CD4-positive, alpha-beta T cell (primary cell): ENCODE measurements around the gene NOL12. TPM values are rescaled to one million over a fixed set of nuclear protein-coding genes. Genes with fewer than 3 reads are reported as not detected.

Source experiments
- ATAC-seq: fragments of 200-7000 bp; cut with Tn5 transposase; one replicate; pipeline ENCODE4 v1.10.0; 2022; ENCODE audit warnings: mild to moderate bottlenecking; ENCODE audit not compliant: poor library complexity
- CTCF ChIA-PET: fragments of 350-600 bp; sonication (Branson Sonifier 250); formaldehyde crosslinking; loops from one replicate; lab custom pipeline; 2021; ENCODE audit warnings: antibody characterized with exemption, inconsistent platforms; lab: Charles Lee
- POLR2A ChIA-PET: fragments of 350-600 bp; sonication (Branson Sonifier 250); formaldehyde crosslinking; loops from one replicate; lab custom pipeline; 2021; ENCODE audit warnings: antibody characterized with exemption, inconsistent platforms; lab: Charles Lee
- DNase-seq, 14 experiments: peaks; one replicate each; pipeline ENCODE4 v3.0.0-alpha.2; 2013 to 2020; ENCODE audit warnings: mixed read lengths in 2 of 14
- H3K27ac ChIP-seq, 2 donors: one replicate each; pipeline versions ENCODE4 v1.5.1 to v1.7.0; 2013; ENCODE audit warnings: low read length in 2 of 2, low read depth in 1 of 2, mild to moderate bottlenecking in 1 of 2
- H3K27me3 ChIP-seq, 2 experiments: 1 replicate in 1 of 2; 2 replicates in 1 of 2; pipeline versions ENCODE4 v1.6.1 to v1.7.0; 2013; ENCODE audit warnings: low read length in 2 of 2, control low read depth in 1 of 2, mild to moderate bottlenecking in 1 of 2, moderate library complexity in 1 of 2; ENCODE audit not compliant: insufficient read depth in 2 of 2, control insufficient read depth in 1 of 2
- H3K36me3 ChIP-seq: one replicate; pipeline ENCODE4 v1.6.1; 2013; ENCODE audit warnings: low read length, control low read depth; ENCODE audit not compliant: insufficient read depth
- H3K4me1 ChIP-seq: one replicate; pipeline ENCODE4 v1.6.1; 2013; ENCODE audit warnings: low read length, control low read depth; ENCODE audit not compliant: insufficient read depth
- H3K4me3 ChIP-seq: one replicate; pipeline ENCODE4 v1.5.1; 2013; ENCODE audit warnings: mild to moderate bottlenecking, low read length, moderate library complexity
- H3K9me3 ChIP-seq, 2 experiments: 1 replicate in 1 of 2; 2 replicates in 1 of 2; pipeline versions ENCODE4 v1.6.1 to v1.7.0; 2013; ENCODE audit warnings: low read length in 2 of 2, mild to moderate bottlenecking in 2 of 2, control low read depth in 1 of 2, moderate library complexity in 1 of 2; ENCODE audit not compliant: control insufficient read depth in 1 of 2, insufficient read depth in 1 of 2
- H3K27ac Mint-ChIP-seq: one replicate; pipeline ENCODE4 v1.8.0; 2020; ENCODE audit warnings: mixed read lengths
- H3K27me3 Mint-ChIP-seq: one replicate; pipeline ENCODE4 v1.8.0; 2021; ENCODE audit warnings: mixed read lengths
- H3K36me3 Mint-ChIP-seq: one replicate; pipeline ENCODE4 v1.8.0; 2021; ENCODE audit warnings: low read depth, mixed read lengths
- H3K4me1 Mint-ChIP-seq: one replicate; pipeline ENCODE4 v1.8.0; 2021; ENCODE audit warnings: low read depth, mixed read lengths
- H3K4me3 Mint-ChIP-seq: one replicate; pipeline ENCODE4 v1.8.0; 2020; ENCODE audit warnings: mild to moderate bottlenecking, mixed read lengths
- H3K9me3 Mint-ChIP-seq: one replicate; pipeline ENCODE4 v1.8.0; 2020; ENCODE audit warnings: mixed read lengths
- CTCF ChIP-seq: fragments of 200-600 bp; IDR thresholded peaks from one replicate; pipeline ENCODE4 v1.8.0; 2022; ENCODE audit warnings: antibody characterized with exemption, mild to moderate bottlenecking
- intact Hi-C, 2 experiments: fragments of 100-400 bp; cut with DNase I in 1 of 2; cut with micrococcal nuclease in 1 of 2; formaldehyde crosslinking; loops; one replicate each; pipeline versions ENCODE4 v1.15.1 to v1.9.0; 2023 to 2025; cut with DNase I, micrococcal nuclease
- total RNA-seq, 174 experiments: library from RNA in 2 of 174; stranded (reverse) in 2 of 174; gene quantifications; one replicate each; pipeline ENCODE4 v1.2.3 and lab custom pipeline; 2021 to 2026

The NOL12 gene
- total RNA-seq, 2 experiments from 2014 or later: 24.3 to 26.2 TPM

DNA sequence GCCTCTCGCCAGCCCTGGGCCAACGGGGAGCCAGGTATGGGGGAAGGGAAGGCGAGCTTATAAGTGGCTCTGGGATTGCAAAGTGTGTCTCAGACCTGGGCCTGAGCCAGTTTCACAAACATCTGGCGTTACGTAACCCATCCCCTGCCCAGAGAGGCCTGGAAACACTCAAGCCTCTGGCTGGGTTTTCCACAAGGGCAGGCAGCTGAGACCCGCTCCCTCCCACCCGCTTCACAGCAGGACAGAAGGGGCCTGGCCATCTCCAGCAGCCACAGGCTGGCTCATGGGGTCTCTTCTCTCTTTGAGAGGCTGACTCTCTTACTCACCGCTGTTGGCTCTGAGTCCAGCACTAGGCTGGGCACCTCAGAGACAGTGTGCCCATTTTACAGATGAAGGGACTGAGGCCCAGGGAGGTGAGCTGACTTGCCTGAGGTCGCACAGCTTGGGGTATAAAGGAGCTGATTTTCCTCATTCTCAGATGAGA, 55.2 kb downstream of the NOL12 start:
- no peaks in the 10 kb centered on the region for H3K9me3 ChIP-seq
- ATAC-seq: no peak
- H3K4me1 ChIP-seq: peaks cover 12% of the 10 kb centered on the region
- no peak for TF ChIP-seq CTCF
- no peak overlapping the region for H3K27ac ChIP-seq
- H3K27me3 ChIP-seq: no peaks in the 10 kb centered on the region
- Mint-ChIP-seq H3K9me3 (no peaks in the 10 kb centered on the region), H3K4me1 (peaks cover 12% of the 10 kb centered on the region), H3K27ac (no peak overlapping the region), H3K27me3 (no peaks in the 10 kb centered on the region), H3K4me3 (peak overlapping the region; percentile 11), H3K36me3 (peaks cover 4% of the 10 kb centered on the region)
- peak in 3 of 14 experiments; percentile 5 to 53 (median 50) for DNase-seq
- ChIA-PET CTCF (no interaction called here), POLR2A (no interaction called here)
- no peak overlapping the region for H3K4me3 ChIP-seq
- intact Hi-C loops: no loop called here
- H3K36me3 ChIP-seq: no peaks in the 10 kb centered on the region

DNA sequence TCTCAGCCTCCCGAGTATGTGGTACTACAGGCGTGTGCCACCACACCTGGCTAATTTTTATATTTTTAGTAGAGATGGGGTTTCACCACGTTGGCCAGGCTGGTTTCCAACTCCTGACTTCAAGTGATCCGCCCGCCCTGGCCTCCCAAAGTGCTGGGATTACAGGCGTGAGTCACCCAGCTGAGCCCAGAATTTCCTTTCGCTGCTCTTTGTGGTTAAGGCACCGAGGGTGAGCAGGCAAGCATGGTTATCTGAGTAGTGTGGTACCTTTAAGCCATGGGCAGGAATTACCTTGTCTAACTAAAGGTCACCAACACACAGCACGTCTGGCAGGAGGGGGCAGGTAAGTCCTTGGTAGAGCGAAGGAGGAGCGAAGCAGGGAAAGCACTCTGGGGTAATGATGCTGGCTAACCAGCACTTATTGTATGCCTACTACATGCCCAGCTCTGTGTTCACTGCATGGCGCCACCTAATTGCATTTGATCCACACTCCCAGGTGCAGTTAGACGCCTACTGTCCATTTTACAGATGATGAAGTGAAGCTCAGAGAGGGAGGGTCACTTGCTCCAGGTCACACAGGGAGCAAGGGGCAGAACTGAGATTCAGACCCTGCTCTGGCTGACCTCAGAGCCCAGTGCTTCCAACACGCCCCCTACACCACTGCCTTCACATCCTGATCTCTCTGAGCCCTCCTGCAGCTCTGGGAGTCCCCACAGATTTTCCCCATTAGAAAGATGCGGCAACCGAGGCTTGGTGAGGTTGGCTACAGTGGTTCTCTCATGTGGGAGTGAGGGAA, 56.4 kb downstream of the NOL12 start:
- no peaks in the 10 kb centered on the region for H3K36me3 ChIP-seq
- TF ChIP-seq CTCF: no peak
- H3K27ac ChIP-seq: no peak overlapping the region
- peaks cover 16% of the 10 kb centered on the region for H3K4me1 Mint-ChIP-seq
- H3K4me3 ChIP-seq: no peak overlapping the region
- ChIA-PET CTCF (interaction anchor here (0.6 kb wide), 1 partner anchor 40 kb away, joined by 4 read pairs; no protein-coding TSS in a partner anchor), POLR2A (no interaction called here)
- H3K27me3 ChIP-seq: no peaks in the 10 kb centered on the region
- intact Hi-C loops: no loop called here
- no peaks in the 10 kb centered on the region for H3K27me3 Mint-ChIP-seq
- no peaks in the 10 kb centered on the region for H3K9me3 Mint-ChIP-seq
- ATAC-seq (no peak), DNase-seq (peak in 2 of 14 experiments; percentile 32 to 42)
- no peak overlapping the region for H3K27ac Mint-ChIP-seq
- H3K4me3 Mint-ChIP-seq: peak overlapping the region; percentile 34
- H3K36me3 Mint-ChIP-seq: peaks cover 4% of the 10 kb centered on the region
- peaks cover 25% of the 10 kb centered on the region for H3K4me1 ChIP-seq
- H3K9me3 ChIP-seq: no peaks in the 10 kb centered on the region

Other genes with a start within 250 kb of the NOL12 start
- 10 to 100 TPM; 85.1 to 89.9 TPM for gene MFNG, start 200.0 kb upstream of the NOL12 start, total RNA-seq
- under 1 TPM; 0.20 to 0.63 TPM for gene CARD10, start 166.9 kb upstream of the NOL12 start, total RNA-seq
- gene CDC42EP1, start 125.9 kb upstream of the NOL12 start, total RNA-seq: not detected
- gene LGALS2, start 106.3 kb upstream of the NOL12 start, total RNA-seq: 1 to 10 TPM; 2.6 to 3.0 TPM
- 10 to 100 TPM; 57.0 to 60.9 TPM for gene GGA1, start 77.5 kb upstream of the NOL12 start, total RNA-seq
- 10 to 100 TPM; 46.9 to 49.0 TPM for gene SH3BP1, start 46.7 kb upstream of the NOL12 start, total RNA-seq
- 1 to 10 TPM; 1.5 TPM for gene PDXP, start 27.6 kb upstream of the NOL12 start, total RNA-seq
- gene LGALS1, start 10.7 kb upstream of the NOL12 start, total RNA-seq: 10 to 100 TPM; 85.1 to 93.7 TPM
- 10 to 100 TPM in 1 of 2 experiments, 1 to 10 TPM in 1; 9.0 to 10.1 TPM for gene TRIOBP, start 10.7 kb downstream of the NOL12 start, total RNA-seq
- 1 to 10 TPM; 1.4 to 1.8 TPM for gene GCAT, start 121.6 kb downstream of the NOL12 start, total RNA-seq
- not detected for gene GALR3, start 137.0 kb downstream of the NOL12 start, total RNA-seq
- gene ANKRD54, start 158.0 kb downstream of the NOL12 start, total RNA-seq: 10 to 100 TPM; 18.3 to 20.6 TPM
- 100 to 1,000 TPM; 525 to 541 TPM for gene EIF3L, start 163.1 kb downstream of the NOL12 start, total RNA-seq
- gene MICALL1, start 220.0 kb downstream of the NOL12 start, total RNA-seq: 10 to 100 TPM; 16.9 to 20.7 TPM